GM13977 (cell line): ENCODE results near the gene HIP1.
A peak's percentile ranks its signal among the peaks of the same experiment; 100 is the strongest.
"Not testable (repeated sequence)": the region's sequence is repeated elsewhere in the genome, so short reads cannot be mapped to it uniquely, and the experiment has no call there.

Experiments used
- DNase-seq: peaks from one replicate; pipeline ENCODE4 v3.0.0; 2012; ENCODE audit warnings: low spot score
- CTCF ChIP-seq: IDR thresholded peaks from 2 replicates; pipeline ENCODE4 v1.5.1; 2012; ENCODE audit warnings: mild to moderate bottlenecking, control low read depth; ENCODE audit not compliant: insufficient read depth; ENCODE audit errors: extremely low read depth, missing control alignments
- in situ Hi-C: fragments of 300-500 bp; cut with MboI; formaldehyde crosslinking; loops from one replicate; pipeline ENCODE4 v1.12.0; 2022; ENCODE audit warnings: low sequenced_read_pairs, low pct_unique_long_range_greater_than_20kb, mixed read lengths, inconsistent platforms; ENCODE audit not compliant: unreplicated experiment

The HIP1 gene

GRCh38 chr7:75536491-75536890 lies 202.2 kb downstream of the HIP1 start:
- in situ Hi-C loops = loop anchor here (25.0 kb wide), 1 partner anchor 474 kb away; the partner anchor contains the start of gene RCC1L
- TF ChIP-seq CTCF = no peak
- DNase-seq = no peak

- in situ Hi-C loops = loop anchor here (25.0 kb wide), 1 partner anchor 473 kb away; the partner anchor contains the start of gene RCC1L
- DNase-seq = peak; percentile 78
- TF ChIP-seq CTCF = no peak
These were observed 203.9 kb downstream of the HIP1 start for GRCh38 chr7:75534727-75535307.

GRCh38 chr7:75533926-75534325 lies 204.8 kb downstream of the HIP1 start:
- no peak for DNase-seq
- in situ Hi-C loops = loop anchor here (25.0 kb wide), 1 partner anchor 472 kb away; the partner anchor contains the start of gene RCC1L

GRCh38 chr7:75532639-75533038 lies 206.1 kb downstream of the HIP1 start:
- DNase-seq = no peak
- TF ChIP-seq CTCF = no peak
- in situ Hi-C loops = loop anchor here (25.0 kb wide), 1 partner anchor 470 kb away; the partner anchor contains the start of gene RCC1L

More at GRCh38 chr7:75533926-75534325, 204.8 kb downstream of the HIP1 start:
- no peak for TF ChIP-seq CTCF

- DNase-seq = no peak
- in situ Hi-C loops = loop anchor here (25.0 kb wide), 1 partner anchor 469 kb away; the partner anchor contains the start of gene RCC1L
These were observed 207.4 kb downstream of the HIP1 start for GRCh38 chr7:75531359-75531821.

GRCh38 chr7:75527224-75527722 lies 211.5 kb downstream of the HIP1 start:
- in situ Hi-C loops = loop anchor here (25.0 kb wide), 1 partner anchor 465 kb away; the partner anchor contains the start of gene RCC1L
- not testable (repeated sequence) for DNase-seq

More at GRCh38 chr7:75531359-75531821, 207.4 kb downstream of the HIP1 start:
- TF ChIP-seq CTCF = no peak

- not testable (repeated sequence) for DNase-seq
These were observed 217.0 kb downstream of the HIP1 start for GRCh38 chr7:75521727-75522126.

GRCh38 chr7:75518842-75519241 lies 219.9 kb downstream of the HIP1 start:
- in situ Hi-C loops, DNase-seq: not testable (repeated sequence)

More at GRCh38 chr7:75521727-75522126, 217.0 kb downstream of the HIP1 start:
- in situ Hi-C loops = not testable (repeated sequence)

GRCh38 chr7:75509033-75509432 lies 229.7 kb downstream of the HIP1 start:
- in situ Hi-C loops, DNase-seq: not testable (repeated sequence)

- in situ Hi-C loops, DNase-seq: not testable (repeated sequence)
These were observed 246.7 kb downstream of the HIP1 start, which contains the start of gene SPDYE5 for GRCh38 chr7:75492020-75492419. SPDYE5 (plus strand) TSS chr7:75492320; CDS start chr7:75494048, 1,728 bp downstream.

GRCh38 chr7:75485979-75486643 lies 252.6 kb downstream of the HIP1 start, which contains the start of gene POM121C:
POM121C (minus strand) TSS chr7:75486299; CDS start chr7:75441496, 44,803 bp downstream.
- in situ Hi-C loops = not testable (repeated sequence)

More at GRCh38 chr7:75485979-75486643, 252.6 kb downstream of the HIP1 start, which contains the start of gene POM121C:
- DNase-seq = peak; percentile 84
